Right lobe of liver (tissue), 6 donors: Measurements from ENCODE around the gene POLL. TPM values are rescaled to one million over a fixed set of nuclear protein-coding genes. Genes with fewer than 3 reads are reported as not detected.

Experiments used
- ATAC-seq, 4 donors: fragments of 200-7000 bp; cut with Tn5 transposase; one replicate each; pipeline ENCODE4 v1.9.1; 2020; ENCODE audit warnings: mild to moderate bottlenecking in 4 of 4, moderate library complexity in 4 of 4
- DNase-seq, 3 donors: peaks; one replicate each; pipeline ENCODE4 v3.0.0-alpha.2; 2020
- H3K27ac ChIP-seq, 3 donors: fragments of 200-600 bp; one replicate each; pipeline ENCODE4 v1.8.0; 2022
- H3K27me3 ChIP-seq, 2 donors: fragments of 200-600 bp; one replicate each; pipeline ENCODE4 v1.8.0; 2022
- H3K36me3 ChIP-seq, 4 donors: fragments of 200-600 bp; sonication (generic) in 1 of 4; one replicate each; pipeline versions ENCODE4 v1.5.1 to v1.8.0; 2017 to 2022; ENCODE audit warnings: control low read depth in 1 of 4
- H3K4me1 ChIP-seq, 4 donors: fragments of 200-600 bp; sonication (generic) in 1 of 4; one replicate each; pipeline versions ENCODE4 v1.5.1 to v1.8.0; 2017 to 2022; ENCODE audit warnings: control low read depth in 1 of 4
- H3K4me3 ChIP-seq, 3 donors: fragments of 200-600 bp; one replicate each; pipeline ENCODE4 v1.8.0; 2022
- H3K9me3 ChIP-seq, 4 donors: fragments of 200-600 bp; sonication (generic) in 1 of 4; one replicate each; pipeline versions ENCODE4 v1.5.1 to v1.8.0; 2017 to 2022; ENCODE audit warnings: control low read depth in 1 of 4
- CTCF ChIP-seq, 4 donors: fragments of 200-600 bp in 3 of 4; fragments of 450-650 bp in 1 of 4; IDR thresholded peaks; one replicate each; pipeline versions ENCODE4 v1.5.1 to v1.8.0; 2016 to 2022; ENCODE audit warnings: antibody characterized with exemption in 4 of 4, mild to moderate bottlenecking in 2 of 4
- POLR2A ChIP-seq: fragments of 450-650 bp; IDR thresholded peaks from one replicate; pipeline ENCODE4 v1.6.1; 2017; ENCODE audit warnings: antibody characterized with exemption, mild to moderate bottlenecking
- WGBS: methylation state at CpG from one replicate; pipeline ENCODE4 v1.1.6; 2018; ENCODE audit warnings: low coverage, low lambda C conversion rate; ENCODE audit not compliant: insufficient coverage; ENCODE audit errors: missing lambda C conversion rate; 5-methylcytosine and 5-hydroxymethylcytosine counted together
- intact Hi-C, 2 donors: fragments of 100-400 bp; cut with DNase I; formaldehyde crosslinking; loops; one replicate each; pipeline versions ENCODE4 v1.11.2 to v1.14.1; 2022
- total RNA-seq, 6 experiments: library from RNA; depleted of rRNA in 2 of 6; stranded (reverse); fragments of >200 nt in 2 of 6; fragmentation: NEBNext Ultra II Directional in 3 of 6; extraction: Animal tissue kit (Norgen Biotek cat#: 25700) in 3 of 6; gene quantifications; one replicate each; pipeline versions ENCODE4 v1.1.0 to v1.2.4, GENCODE V29; 2016 to 2023
- donor health status: DM: no; HTN: yes; CAD: no.
- donor health status: DM: no; HTN: no; CAD: no.
- donor health status: DM: no; HTN: no; CAD: no.
- donor health status: DM: no; HTN: yes; CAD: no.
- donor health status: DM: no; HTN: yes; CAD: no.

POLL gene
- total RNA-seq, 6 experiments from 2014 or later: 8.4 to 15.5 (median 13.2) TPM

- TF ChIP-seq CTCF (IDR thresholded peaks at IDR 0.05) (no peak), POLR2A (no peak)
- DNase-seq: no peak
- H3K4me3 ChIP-seq: no peak overlapping the region
- H3K4me1 ChIP-seq: no peaks in the 10 kb centered on the region
- 83% methylated on average over 6 of the region's 13 CpGs for WGBS
- intact Hi-C loops: no loop called here
- no peak for ATAC-seq
- H3K36me3 ChIP-seq: no peaks in the 10 kb centered on the region
- no peaks in the 10 kb centered on the region for H3K9me3 ChIP-seq
- no peaks in the 10 kb centered on the region for H3K27me3 ChIP-seq
- no peak overlapping the region for H3K27ac ChIP-seq
Observed at GRCh38 chr10:101629837-101630632, 42.0 kb upstream of the POLL start.

- no peaks in the 10 kb centered on the region for H3K9me3 ChIP-seq
- no peaks in the 10 kb centered on the region for H3K27me3 ChIP-seq
- WGBS: no CpG with 5 or more reads among the region's 1 CpG
- no peaks in the 10 kb centered on the region for H3K4me1 ChIP-seq
- no peak for TF ChIP-seq CTCF (IDR thresholded peaks at IDR 0.05)
- TF ChIP-seq POLR2A: no peak
- ATAC-seq (no peak), DNase-seq (no peak)
- peaks cover 0 to 3% (median 0%) of the 10 kb centered on the region in 4 donors for H3K36me3 ChIP-seq
- H3K27ac ChIP-seq: no peak overlapping the region
- no peak overlapping the region for H3K4me3 ChIP-seq
- intact Hi-C loops: no loop called here
Observed at GRCh38 chr10:101625821-101626412, 37.9 kb upstream of the POLL start.

- Histone ChIP-seq H3K36me3 (peaks cover 0 to 3% (median 0%) of the 10 kb centered on the region in 4 donors), H3K27ac (no peak overlapping the region), H3K4me3 (no peak overlapping the region), H3K4me1 (no peaks in the 10 kb centered on the region), H3K27me3 (no peaks in the 10 kb centered on the region), H3K9me3 (no peaks in the 10 kb centered on the region)
- DNase-seq (no peak), ATAC-seq (no peak)
- WGBS: 100% methylated on average over 2 of the region's 4 CpGs
- intact Hi-C loops: no loop called here
- TF ChIP-seq CTCF (IDR thresholded peaks at IDR 0.05): no peak
- no peak for TF ChIP-seq POLR2A
Observed at GRCh38 chr10:101624526-101625102, 36.6 kb upstream of the POLL start.

- DNase-seq: no peak
- Histone ChIP-seq H3K4me3 (no peak overlapping the region), H3K36me3 (peaks cover 0 to 3% (median 0%) of the 10 kb centered on the region in 4 donors), H3K9me3 (no peaks in the 10 kb centered on the region), H3K4me1 (no peaks in the 10 kb centered on the region), H3K27ac (no peak overlapping the region), H3K27me3 (no peaks in the 10 kb centered on the region)
- 55% methylated on average over 1 of the region's 1 CpG for WGBS
- no peak for ATAC-seq
- TF ChIP-seq CTCF (IDR thresholded peaks at IDR 0.05) (no peak), POLR2A (no peak)
- intact Hi-C loops: no loop called here
Observed at GRCh38 chr10:101623528-101623927, 35.5 kb upstream of the POLL start.
